AG04450 (cell line): ENCODE results near the gene CCDC92B. TPM values are rescaled to one million over a fixed set of nuclear protein-coding genes. Genes with fewer than 3 reads are reported as not detected.

ENCODE experiments used
- CTCF ChIA-PET: fragments of 300-600, 350-600 bp; formaldehyde crosslinking; extraction: SDS; loops from one replicate; lab custom pipeline; 2022; ENCODE audit warnings: antibody characterized with exemption, inconsistent platforms; lab: Charles Lee
- POLR2A ChIA-PET: fragments of 350-600 bp; formaldehyde crosslinking; extraction: SDS; loops from one replicate; lab custom pipeline; 2021; ENCODE audit warnings: antibody characterized with exemption, inconsistent platforms; lab: Yijun Ruan, JAX
- DNase-seq: peaks from one replicate; pipeline ENCODE4 v3.0.0-alpha.2; 2011; ENCODE audit warnings: low read depth, low spot score
- H3K27ac ChIP-seq: one replicate; pipeline ENCODE4 v1.5.1; 2012; ENCODE audit warnings: low read depth, low read length, control low read depth
- H3K27me3 ChIP-seq: one replicate; pipeline ENCODE4 v1.6.0; 2012; ENCODE audit warnings: low read length; ENCODE audit not compliant: control insufficient read depth, insufficient read depth
- H3K4me3 ChIP-seq: 2 replicates; pipeline ENCODE4 v1.5.1; 2011; ENCODE audit warnings: mild to moderate bottlenecking, low read depth, low read length, control low read depth
- H3K9me3 ChIP-seq: 2 replicates; pipeline ENCODE4 v1.5.1; 2012; ENCODE audit warnings: low read length; ENCODE audit not compliant: control insufficient read depth, insufficient read depth
- polyA plus RNA-seq: library from polyadenylated mRNA; depleted of rRNA; stranded (reverse); fragments of >200 nt; gene quantifications from 2 replicates; pipeline ENCODE4 v1.2.3, GENCODE V29; 2011
- TF ChIP-seq, protein P1 (sequence below): IDR thresholded peaks from 2 replicates; pipeline ENCODE4 v1.5.1; 2011; ENCODE audit warnings: low read depth, low read length, control low read depth, inconsistent platforms

CCDC92B gene
- polyA plus RNA-seq, 1 experiment, result not detected

- no peaks in the 10 kb centered on the region for H3K9me3 ChIP-seq
- ChIA-PET CTCF (interaction anchor here (0.6 kb wide), 2 partner anchors 38 to 316 kb away, joined by 3 to 4 read pairs; no protein-coding TSS in a partner anchor), POLR2A (no interaction called here)
- TF ChIP-seq, protein P1, sequence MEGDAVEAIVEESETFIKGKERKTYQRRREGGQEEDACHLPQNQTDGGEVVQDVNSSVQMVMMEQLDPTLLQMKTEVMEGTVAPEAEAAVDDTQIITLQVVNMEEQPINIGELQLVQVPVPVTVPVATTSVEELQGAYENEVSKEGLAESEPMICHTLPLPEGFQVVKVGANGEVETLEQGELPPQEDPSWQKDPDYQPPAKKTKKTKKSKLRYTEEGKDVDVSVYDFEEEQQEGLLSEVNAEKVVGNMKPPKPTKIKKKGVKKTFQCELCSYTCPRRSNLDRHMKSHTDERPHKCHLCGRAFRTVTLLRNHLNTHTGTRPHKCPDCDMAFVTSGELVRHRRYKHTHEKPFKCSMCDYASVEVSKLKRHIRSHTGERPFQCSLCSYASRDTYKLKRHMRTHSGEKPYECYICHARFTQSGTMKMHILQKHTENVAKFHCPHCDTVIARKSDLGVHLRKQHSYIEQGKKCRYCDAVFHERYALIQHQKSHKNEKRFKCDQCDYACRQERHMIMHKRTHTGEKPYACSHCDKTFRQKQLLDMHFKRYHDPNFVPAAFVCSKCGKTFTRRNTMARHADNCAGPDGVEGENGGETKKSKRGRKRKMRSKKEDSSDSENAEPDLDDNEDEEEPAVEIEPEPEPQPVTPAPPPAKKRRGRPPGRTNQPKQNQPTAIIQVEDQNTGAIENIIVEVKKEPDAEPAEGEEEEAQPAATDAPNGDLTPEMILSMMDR, result no peak
- H3K27ac ChIP-seq, result no peak overlapping the region
- peaks cover 7% of the 10 kb centered on the region for H3K27me3 ChIP-seq
- DNase-seq, result no peak
- no peak overlapping the region for H3K4me3 ChIP-seq
Measured at GRCh38 chr17:2730764-2731353, 18.6 kb downstream of the CCDC92B start.

- Histone ChIP-seq H3K9me3 (no peaks in the 10 kb centered on the region; the same call in 1 of the 2 replicates), H3K27me3 (peaks cover 39% of the 10 kb centered on the region), H3K4me3 (no peak overlapping the region), H3K27ac (no peak overlapping the region)
- ChIA-PET POLR2A (interaction anchor here (0.6 kb wide), 1 partner anchor 60 kb away, joined by 3 read pairs; no protein-coding TSS in a partner anchor), CTCF (no interaction called here)
- TF ChIP-seq, protein P1, result no peak
- no peak for DNase-seq
Measured at GRCh38 chr17:2724784-2725164, 24.7 kb downstream of the CCDC92B start.

- H3K27ac ChIP-seq, result no peak overlapping the region
- ChIA-PET CTCF (no interaction called here), POLR2A (no interaction called here)
- H3K9me3 ChIP-seq, result peaks cover 4% of the 10 kb centered on the region; the same call in 1 of the 2 replicates
- no peak overlapping the region for H3K4me3 ChIP-seq
- peaks cover 39% of the 10 kb centered on the region for H3K27me3 ChIP-seq
- DNase-seq, result no peak
- TF ChIP-seq, protein P1, result no peak
Measured at GRCh38 chr17:2723997-2724783, 25.3 kb downstream of the CCDC92B start.

DNA sequence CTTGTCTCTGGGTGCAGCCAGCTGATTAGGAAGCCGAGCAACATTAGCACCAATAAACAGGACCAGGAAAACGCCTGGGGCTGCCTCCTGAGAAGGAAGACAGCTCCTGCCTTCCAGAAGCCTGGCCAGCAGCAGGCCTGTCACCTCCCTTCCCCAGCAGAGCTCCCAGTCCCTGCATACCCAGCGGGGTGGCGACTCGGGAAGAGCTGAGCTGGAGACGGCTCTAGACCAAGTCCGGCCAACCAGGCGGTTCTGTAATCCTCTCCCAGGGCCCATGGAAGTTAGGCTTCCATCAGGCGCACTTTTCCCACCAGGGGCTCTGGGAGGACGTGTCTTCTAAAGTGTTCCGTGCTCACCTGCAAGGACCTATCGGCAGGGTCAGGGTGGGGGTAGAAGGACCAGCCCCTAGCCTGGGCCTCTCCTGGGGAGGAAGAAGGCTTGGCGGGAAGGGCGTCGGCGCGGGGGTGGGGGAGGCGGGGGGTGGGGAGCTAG, 25.9 kb downstream of the CCDC92B start:
- TF ChIP-seq, protein P1, result no peak
- ChIA-PET CTCF (no interaction called here), POLR2A (no interaction called here)
- no peak for DNase-seq
- Histone ChIP-seq H3K4me3 (no peak overlapping the region), H3K9me3 (peaks cover 4% of the 10 kb centered on the region; the same call in 1 of the 2 replicates), H3K27ac (no peak overlapping the region), H3K27me3 (peaks cover 39% of the 10 kb centered on the region)

DNA sequence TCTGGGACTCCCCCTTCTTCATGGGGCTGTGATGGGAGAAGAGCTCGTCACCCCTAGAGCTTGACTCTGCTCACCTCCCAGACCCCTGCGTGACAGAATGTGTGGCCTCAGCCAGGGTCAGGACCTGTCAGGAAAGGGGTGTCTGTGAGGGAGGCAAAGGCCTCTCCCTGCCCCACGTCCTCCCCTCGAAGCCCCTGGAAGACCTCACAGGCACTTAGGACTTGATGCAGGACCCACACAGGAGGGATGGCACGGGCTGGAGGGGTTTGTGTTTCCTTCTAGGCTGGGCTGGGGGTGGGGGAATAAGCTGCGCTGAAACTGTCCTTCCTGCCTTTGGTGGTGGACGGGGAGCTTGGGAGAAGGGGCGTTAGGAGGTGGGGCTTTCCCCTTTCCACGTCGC, 26.8 kb downstream of the CCDC92B start:
- CTCF ChIA-PET, result no interaction called here
- Histone ChIP-seq H3K4me3 (no peak overlapping the region), H3K9me3 (peaks cover 4% of the 10 kb centered on the region; the same call in 1 of the 2 replicates), H3K27me3 (peaks cover 39% of the 10 kb centered on the region), H3K27ac (no peak overlapping the region)
- no peak for DNase-seq
- TF ChIP-seq, protein P1, result no peak
- POLR2A ChIA-PET, result no interaction called here
